Mammary epithelial cell (primary cell): ENCODE measurements around the gene RET.

Experiments
- CTCF ChIP-seq, 2 donors: IDR thresholded peaks in 1 of 2; conservative IDR thresholded peaks in 1 of 2; 2 replicates each; pipeline ENCODE4 v1.5.1; 2011 to 2012; ENCODE audit warnings: inconsistent platforms in 2 of 2, low read length in 2 of 2, mild to moderate bottlenecking in 2 of 2, control low read depth in 1 of 2, low read depth in 1 of 2; ENCODE audit not compliant: insufficient read depth in 1 of 2; ENCODE audit errors: extremely low read depth in 1 of 2
- EZH2 ChIP-seq: IDR thresholded peaks from 2 replicates; pipeline ENCODE4 v1.6.1; 2012; ENCODE audit warnings: low read length, inconsistent platforms, borderline replicate concordance

- TF ChIP-seq CTCF (conservative IDR thresholded peaks at IDR 0.05 in 1 of 2, IDR thresholded peaks at IDR 0.05 in 1 of 2; ENCODE audit: extremely low read depth in 1 of 2, insufficient read depth in 1 of 2, low read depth in 1 of 2, low read length in 2 of 2) (no peak), EZH2 (no peak)
Measured at GRCh38 chr10:43121444-43121843, 44.6 kb downstream of the RET start.
